Activated T-helper 2 cell treated with anti-CD3 and anti-CD28 coated beads, Interferon-gamma antibody, Interleukin-2, Interleukin-4, amounts not matched to agents 10 μg/mL and 5 μg/mL and 100 μg/mL, durations not matched to agents 14 hours and 24 hours and 36 hours (primary cell): ENCODE measurements around the gene ARHGEF39. TPM values are rescaled to one million over a fixed set of nuclear protein-coding genes. Genes with fewer than 3 reads are reported as not detected.

Experiments
- DNase-seq: peaks from one replicate; pipeline ENCODE4 v3.0.0; 2021; ENCODE audit warnings: low spot score
- H3K27ac Mint-ChIP-seq: one replicate; pipeline ENCODE4 v1.8.0; 2021; ENCODE audit warnings: mixed read lengths
- H3K27me3 Mint-ChIP-seq: one replicate; pipeline ENCODE4 v1.8.0; 2021; ENCODE audit warnings: low read depth, mixed read lengths
- H3K36me3 Mint-ChIP-seq: one replicate; pipeline ENCODE4 v1.8.0; 2021; ENCODE audit warnings: low read depth, mixed read lengths
- H3K4me1 Mint-ChIP-seq: one replicate; pipeline ENCODE4 v1.8.0; 2021; ENCODE audit warnings: low read depth, mixed read lengths
- H3K4me3 Mint-ChIP-seq: one replicate; pipeline ENCODE4 v1.8.0; 2021; ENCODE audit warnings: low read depth, mild to moderate bottlenecking, moderate library complexity, mixed read lengths
- H3K9me3 Mint-ChIP-seq: one replicate; pipeline ENCODE4 v1.8.0; 2021; ENCODE audit warnings: mixed read lengths
- intact Hi-C: fragments of 100-400 bp; cut with micrococcal nuclease; formaldehyde crosslinking; loops from one replicate; pipeline ENCODE4 v1.15.1; 2023
- total RNA-seq: library from RNA; stranded (reverse); gene quantifications from 2 replicates; pipeline ENCODE4 v1.2.3, GENCODE V29; 2022

Gene ARHGEF39
- total RNA-seq, 1 donor from 2014 or later: 12.3 TPM

DNA sequence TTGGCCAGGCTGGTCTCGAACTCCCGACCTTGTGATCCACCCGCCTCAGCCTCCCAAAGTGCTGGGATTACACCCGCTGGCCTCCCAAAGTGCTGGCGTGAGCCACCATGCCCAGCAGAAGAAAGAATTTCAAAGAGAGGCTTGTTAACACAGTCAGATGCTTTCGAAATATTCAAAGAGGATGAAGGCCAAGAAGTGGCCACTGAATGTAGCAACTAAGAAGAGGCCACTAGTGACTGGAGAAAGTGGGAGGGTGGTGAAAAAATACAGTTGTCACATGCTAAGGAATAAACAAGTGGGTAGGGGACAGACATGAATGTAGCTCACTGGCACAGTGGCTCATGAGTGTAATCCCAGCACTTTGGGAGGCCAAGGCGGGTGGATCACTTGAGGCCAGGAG lies 37.7 kb upstream of the ARHGEF39 start:
- DNase-seq: no peak
- H3K27me3 Mint-ChIP-seq: no peaks in the 10 kb centered on the region
- no peak overlapping the region for H3K4me3 Mint-ChIP-seq
- intact Hi-C loops: no loop called here
- H3K9me3 Mint-ChIP-seq: no peaks in the 10 kb centered on the region
- H3K4me1 Mint-ChIP-seq: no peaks in the 10 kb centered on the region
- no peak overlapping the region for H3K27ac Mint-ChIP-seq
- peaks cover 53% of the 10 kb centered on the region for H3K36me3 Mint-ChIP-seq

DNA sequence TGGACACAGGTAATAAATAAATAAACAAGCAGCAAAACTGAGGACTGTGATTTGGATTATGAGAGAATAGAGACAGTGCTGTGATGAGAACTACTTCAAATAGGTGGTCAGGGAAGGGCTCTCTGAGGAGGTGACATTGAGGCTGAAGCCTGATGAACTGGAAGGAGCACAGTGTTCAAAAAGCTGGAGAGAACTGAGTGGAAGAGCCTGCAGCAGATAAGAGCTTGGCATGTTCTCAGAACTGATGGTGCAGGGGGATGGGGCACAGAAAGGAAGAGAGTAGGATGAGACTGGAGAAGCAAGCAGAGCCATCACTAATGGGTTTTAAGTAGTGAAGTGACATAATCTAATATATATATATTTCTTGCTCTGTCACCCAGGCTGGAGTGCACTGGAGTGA lies 35.9 kb upstream of the ARHGEF39 start:
- no peaks in the 10 kb centered on the region for H3K27me3 Mint-ChIP-seq
- no peak for DNase-seq
- peaks cover 51% of the 10 kb centered on the region for H3K36me3 Mint-ChIP-seq
- H3K9me3 Mint-ChIP-seq: no peaks in the 10 kb centered on the region
- intact Hi-C loops: no loop called here
- peaks cover 2% of the 10 kb centered on the region for H3K4me1 Mint-ChIP-seq
- H3K4me3 Mint-ChIP-seq: no peak overlapping the region
- H3K27ac Mint-ChIP-seq: no peak overlapping the region

DNA sequence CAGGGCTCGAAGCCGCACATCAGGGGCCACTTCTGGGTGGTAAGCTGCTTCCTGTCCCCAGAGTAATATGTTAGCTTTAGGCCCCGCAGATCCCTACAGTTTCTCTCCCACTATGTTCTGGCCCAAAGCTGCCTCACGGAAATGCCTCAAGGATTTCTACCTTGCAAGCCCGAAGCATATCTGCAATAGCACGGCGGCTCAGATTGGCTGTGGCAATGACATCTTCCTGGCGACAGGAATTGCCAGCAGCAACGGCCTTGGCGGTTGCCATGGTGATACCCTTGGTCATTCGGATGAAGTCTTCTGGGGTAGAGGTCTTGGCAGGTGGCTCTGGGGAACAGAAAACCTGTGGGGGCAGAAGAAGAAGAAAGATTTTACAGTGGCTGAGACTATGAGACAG lies 35.0 kb upstream of the ARHGEF39 start:
- Mint-ChIP-seq H3K27ac (no peak overlapping the region), H3K36me3 (peaks cover 47% of the 10 kb centered on the region), H3K4me1 (peaks cover 2% of the 10 kb centered on the region), H3K27me3 (no peaks in the 10 kb centered on the region), H3K9me3 (no peaks in the 10 kb centered on the region), H3K4me3 (no peak overlapping the region)
- intact Hi-C loops: no loop called here
- no peak for DNase-seq

DNA sequence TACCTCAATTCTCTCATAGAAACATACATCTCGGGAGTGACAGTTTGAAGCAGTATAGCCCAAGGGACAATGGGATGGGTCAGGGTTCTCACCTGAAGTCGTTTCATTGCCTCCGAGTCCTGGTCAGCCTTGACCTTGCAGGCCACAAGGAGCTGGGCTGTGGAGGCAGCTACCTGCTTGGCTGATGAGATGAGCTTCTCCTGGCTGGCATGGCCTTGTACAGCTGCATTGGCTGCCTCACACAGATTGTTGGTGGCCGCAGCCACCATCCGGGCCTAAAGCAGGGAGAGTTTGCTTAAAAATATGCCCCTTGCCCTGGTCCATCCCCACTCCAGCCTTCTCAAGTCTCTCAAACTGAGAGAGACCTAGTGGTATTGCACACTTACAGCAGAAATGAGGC lies 33.2 kb upstream of the ARHGEF39 start:
- peaks cover 2% of the 10 kb centered on the region for H3K4me1 Mint-ChIP-seq
- peaks cover 30% of the 10 kb centered on the region for H3K36me3 Mint-ChIP-seq
- H3K27me3 Mint-ChIP-seq: no peaks in the 10 kb centered on the region
- DNase-seq: no peak
- intact Hi-C loops: no loop called here
- H3K27ac Mint-ChIP-seq: no peak overlapping the region
- no peaks in the 10 kb centered on the region for H3K9me3 Mint-ChIP-seq
- H3K4me3 Mint-ChIP-seq: no peak overlapping the region

DNA sequence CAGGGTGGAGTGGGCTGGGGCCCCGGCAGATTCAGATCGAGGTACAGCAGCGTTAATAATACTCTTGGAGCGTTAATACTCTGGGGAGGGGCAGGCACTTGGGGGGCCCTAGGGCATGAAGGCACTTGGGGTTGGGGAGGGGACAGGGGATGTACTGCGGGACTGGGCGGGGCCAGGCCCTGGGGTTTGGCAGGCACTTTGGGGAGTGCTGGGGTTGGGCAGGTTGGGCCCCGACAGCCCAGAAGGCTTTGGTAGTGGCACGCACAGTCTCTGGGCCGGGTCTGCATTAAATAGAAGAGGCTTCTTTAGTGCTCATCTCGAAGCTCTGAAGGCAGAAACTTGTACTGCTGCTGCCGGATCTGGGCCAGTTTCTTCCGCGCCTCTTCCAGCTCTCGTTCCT lies 32.5 kb upstream of the ARHGEF39 start:
- no peaks in the 10 kb centered on the region for H3K27me3 Mint-ChIP-seq
- peaks cover 23% of the 10 kb centered on the region for H3K36me3 Mint-ChIP-seq
- intact Hi-C loops: loop anchor here (2.0 kb wide), 1 partner anchor 51 kb away; no protein-coding TSS in a partner anchor
- peaks cover 2% of the 10 kb centered on the region for H3K4me1 Mint-ChIP-seq
- DNase-seq: no peak
- H3K4me3 Mint-ChIP-seq: no peak overlapping the region
- no peaks in the 10 kb centered on the region for H3K9me3 Mint-ChIP-seq
- H3K27ac Mint-ChIP-seq: no peak overlapping the region

DNA sequence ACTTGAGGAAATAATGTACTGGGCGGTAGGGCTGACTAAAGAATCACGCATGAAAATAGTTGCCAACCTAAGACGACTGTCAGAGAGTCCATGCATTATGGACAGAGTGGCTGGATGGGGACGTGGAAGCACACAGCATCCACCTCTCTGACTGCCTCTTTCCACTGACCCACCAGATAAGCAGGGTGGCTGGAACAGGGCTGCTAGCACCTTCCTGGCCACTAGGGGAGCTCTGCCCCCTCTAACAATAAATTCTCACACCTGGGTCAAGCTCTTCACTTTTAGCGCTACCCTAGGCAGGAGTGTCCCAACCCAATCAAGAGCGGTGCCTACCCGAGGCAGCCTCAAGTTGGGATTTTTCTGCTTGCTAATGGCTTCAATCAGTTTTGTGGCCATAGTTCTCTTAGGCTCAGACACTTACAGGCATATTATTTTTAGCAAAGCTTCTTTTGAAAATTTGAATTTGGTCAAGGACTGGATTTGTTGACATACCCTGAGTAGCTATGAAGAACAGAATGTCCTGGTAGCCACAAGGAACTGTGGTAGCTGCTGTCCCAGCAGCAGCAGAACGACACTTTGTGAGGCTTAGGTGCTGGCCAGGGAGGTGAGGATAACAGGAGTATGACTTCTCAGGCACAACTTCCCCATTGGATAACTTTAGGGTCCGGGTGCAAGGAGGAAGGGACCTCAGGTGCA lies 31.7 kb upstream of the ARHGEF39 start:
- DNase-seq: peak; percentile 40
- Mint-ChIP-seq H3K4me1 (peaks cover 2% of the 10 kb centered on the region), H3K27me3 (no peaks in the 10 kb centered on the region), H3K4me3 (no peak overlapping the region), H3K27ac (no peak overlapping the region), H3K9me3 (no peaks in the 10 kb centered on the region), H3K36me3 (peaks cover 22% of the 10 kb centered on the region)
- intact Hi-C loops: loop anchor here (2.0 kb wide), 1 partner anchor 50 kb away; no protein-coding TSS in a partner anchor

DNA sequence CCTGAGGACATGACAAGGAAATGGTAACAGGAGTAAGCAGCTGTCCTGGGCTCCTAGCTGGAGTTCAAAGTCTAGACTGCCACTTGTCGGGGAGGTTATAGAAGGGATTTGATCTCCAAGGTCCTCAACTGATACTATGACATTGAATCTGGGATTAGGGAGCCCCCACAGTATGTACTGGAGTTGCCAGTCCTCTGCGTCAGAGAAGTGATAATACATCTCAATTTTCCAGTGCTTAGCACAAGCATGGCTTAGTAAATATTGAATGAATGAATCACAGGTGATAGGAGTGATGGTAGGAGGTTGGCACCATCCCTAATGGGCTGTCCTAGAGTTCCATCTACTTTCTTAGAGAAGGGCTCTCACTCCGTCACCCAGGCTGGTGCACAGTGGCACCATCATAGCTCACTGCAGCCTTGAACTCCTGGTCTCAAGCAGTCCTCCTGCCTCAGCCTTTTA lies 31.0 kb upstream of the ARHGEF39 start:
- Mint-ChIP-seq H3K9me3 (no peaks in the 10 kb centered on the region), H3K36me3 (peaks cover 22% of the 10 kb centered on the region), H3K4me3 (no peak overlapping the region), H3K4me1 (peaks cover 2% of the 10 kb centered on the region), H3K27me3 (no peaks in the 10 kb centered on the region), H3K27ac (no peak overlapping the region)
- intact Hi-C loops: loop anchor here (2.0 kb wide), 1 partner anchor 49 kb away; no protein-coding TSS in a partner anchor
- no peak for DNase-seq

DNA sequence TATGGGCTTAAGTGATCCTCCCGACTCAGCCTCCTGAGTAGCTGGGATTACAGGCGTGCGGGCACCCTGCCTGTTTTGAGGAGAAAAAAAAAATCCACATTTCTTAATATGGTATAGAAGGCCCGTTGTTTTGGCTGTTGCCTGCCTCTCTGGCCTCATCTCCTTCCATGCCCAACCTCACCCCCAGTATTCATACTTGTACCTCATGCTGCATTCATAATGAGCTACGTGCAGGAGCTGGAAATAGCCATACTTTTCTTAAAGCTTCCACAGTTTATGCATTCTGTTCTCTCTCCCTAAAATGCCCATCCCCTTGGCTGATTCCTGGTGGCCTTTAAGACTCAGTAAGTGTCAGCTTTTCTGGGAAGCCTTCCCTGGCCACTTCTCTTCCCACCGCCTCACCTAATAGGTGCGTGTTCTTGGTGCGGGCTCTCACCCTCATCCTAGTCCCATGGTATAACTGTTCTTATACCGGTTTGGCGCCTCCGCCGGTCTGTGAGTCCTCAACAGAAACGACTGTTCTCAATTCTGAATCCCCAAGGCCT lies 26.8 kb upstream of the ARHGEF39 start:
- H3K27ac Mint-ChIP-seq: peak overlapping the region; percentile 3
- peaks cover 10% of the 10 kb centered on the region for H3K36me3 Mint-ChIP-seq
- intact Hi-C loops: loop anchor here (2.0 kb wide), 1 partner anchor 87 kb away; the partner anchor contains the start of gene TESK1

DNA sequence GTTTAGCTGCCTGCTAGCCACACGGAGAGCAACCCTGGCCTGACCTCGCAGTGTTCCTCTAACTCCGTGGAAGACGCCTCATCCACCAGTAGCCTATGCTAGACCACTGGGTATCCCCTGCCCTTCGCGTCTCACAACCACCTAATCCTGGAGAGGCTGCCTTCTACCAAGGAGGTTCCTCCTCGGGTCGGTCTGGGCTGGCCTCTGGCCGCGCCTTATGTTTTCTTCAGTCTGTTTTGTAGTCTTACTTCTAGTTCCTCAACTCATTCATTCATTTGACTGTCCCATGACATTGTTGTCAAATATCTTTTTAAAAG lies 26.3 kb upstream of the ARHGEF39 start:
- no peak for DNase-seq
- intact Hi-C loops: loop anchor here (2.0 kb wide), 1 partner anchor 86 kb away; the partner anchor contains the start of gene TESK1
- H3K27ac Mint-ChIP-seq: peak overlapping the region; percentile 28
- H3K4me1 Mint-ChIP-seq: peaks cover 12% of the 10 kb centered on the region
- H3K36me3 Mint-ChIP-seq: peaks cover 4% of the 10 kb centered on the region
- peak overlapping the region; percentile 79 for H3K4me3 Mint-ChIP-seq
- no peaks in the 10 kb centered on the region for H3K9me3 Mint-ChIP-seq
- H3K27me3 Mint-ChIP-seq: no peaks in the 10 kb centered on the region

More for the DNA sequence above, 26.8 kb upstream of the ARHGEF39 start:
- Mint-ChIP-seq H3K4me1 (peaks cover 12% of the 10 kb centered on the region), H3K4me3 (peak overlapping the region; percentile 79), H3K27me3 (no peaks in the 10 kb centered on the region), H3K9me3 (no peaks in the 10 kb centered on the region)
- no peak for DNase-seq

DNA sequence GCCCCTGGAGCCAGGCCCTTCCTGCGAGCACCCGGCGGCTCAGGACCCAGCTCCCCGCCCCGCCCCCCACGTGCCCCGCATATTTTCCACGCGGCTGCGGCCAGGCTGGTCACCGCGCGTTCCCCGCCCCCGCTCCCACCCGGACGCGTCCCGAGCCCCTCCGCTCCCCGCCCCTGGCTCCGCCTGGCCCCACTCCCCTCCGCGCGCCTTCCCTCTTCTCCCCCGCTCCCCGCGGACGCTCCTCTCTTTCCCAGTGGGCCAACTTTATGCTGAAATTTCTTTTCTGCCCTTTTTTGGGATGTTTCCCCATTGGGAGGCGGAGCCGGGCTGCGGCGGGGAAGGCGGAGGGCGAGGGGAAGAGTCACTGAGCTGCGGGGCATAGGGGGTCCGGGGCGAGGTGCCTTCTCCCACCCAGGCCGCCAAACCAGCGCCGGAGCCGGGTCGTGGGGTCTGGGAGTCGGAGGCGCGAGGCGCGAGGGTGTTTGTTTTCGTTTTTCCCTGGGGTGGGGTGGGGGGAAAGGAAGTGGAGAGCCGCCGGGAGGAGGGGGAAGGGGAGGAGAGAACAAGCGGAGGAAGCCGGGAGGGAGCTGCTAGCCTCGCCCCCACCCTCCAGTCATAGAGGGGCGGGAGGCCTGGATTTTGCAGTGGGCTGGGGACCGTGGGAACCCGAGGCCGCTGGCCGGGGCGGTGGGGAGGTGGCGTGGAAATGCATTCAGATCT lies 25.8 kb upstream of the ARHGEF39 start:
- no peaks in the 10 kb centered on the region for H3K27me3 Mint-ChIP-seq
- peak overlapping the region; percentile 79 for H3K4me3 Mint-ChIP-seq
- intact Hi-C loops: loop anchor here (2.0 kb wide), 1 partner anchor 86 kb away; the partner anchor contains the start of gene TESK1
- peak overlapping the region; percentile 58 for H3K27ac Mint-ChIP-seq
- peaks cover 12% of the 10 kb centered on the region for H3K4me1 Mint-ChIP-seq
- no peaks in the 10 kb centered on the region for H3K9me3 Mint-ChIP-seq
- H3K36me3 Mint-ChIP-seq: peaks cover under 1% of the 10 kb centered on the region
- DNase-seq: no peak

DNA sequence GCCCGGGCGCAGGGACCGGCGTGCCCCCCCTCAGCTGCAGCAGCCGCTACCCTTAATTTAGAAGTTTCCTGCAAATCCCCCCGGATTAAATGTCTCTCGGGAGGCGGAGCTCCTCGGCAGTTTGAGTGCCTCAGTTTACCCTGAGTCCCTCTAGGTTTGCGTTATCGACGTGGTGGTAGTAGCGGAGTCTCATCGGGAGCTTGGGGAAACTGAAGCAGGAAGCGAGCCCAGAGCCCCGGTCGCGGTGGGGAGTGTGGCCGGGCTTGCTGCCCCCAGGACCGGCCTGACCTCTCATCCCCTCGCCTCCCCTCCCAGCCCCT lies 25.3 kb upstream of the ARHGEF39 start:
- no peaks in the 10 kb centered on the region for H3K9me3 Mint-ChIP-seq
- H3K36me3 Mint-ChIP-seq: no peaks in the 10 kb centered on the region
- peak overlapping the region; percentile 67 for H3K4me3 Mint-ChIP-seq
- DNase-seq: no peak
- intact Hi-C loops: loop anchor here (2.0 kb wide), 1 partner anchor 85 kb away; the partner anchor contains the start of gene TESK1
- H3K27ac Mint-ChIP-seq: peak overlapping the region; percentile 28
- H3K4me1 Mint-ChIP-seq: peaks cover 12% of the 10 kb centered on the region
- H3K27me3 Mint-ChIP-seq: no peaks in the 10 kb centered on the region

DNA sequence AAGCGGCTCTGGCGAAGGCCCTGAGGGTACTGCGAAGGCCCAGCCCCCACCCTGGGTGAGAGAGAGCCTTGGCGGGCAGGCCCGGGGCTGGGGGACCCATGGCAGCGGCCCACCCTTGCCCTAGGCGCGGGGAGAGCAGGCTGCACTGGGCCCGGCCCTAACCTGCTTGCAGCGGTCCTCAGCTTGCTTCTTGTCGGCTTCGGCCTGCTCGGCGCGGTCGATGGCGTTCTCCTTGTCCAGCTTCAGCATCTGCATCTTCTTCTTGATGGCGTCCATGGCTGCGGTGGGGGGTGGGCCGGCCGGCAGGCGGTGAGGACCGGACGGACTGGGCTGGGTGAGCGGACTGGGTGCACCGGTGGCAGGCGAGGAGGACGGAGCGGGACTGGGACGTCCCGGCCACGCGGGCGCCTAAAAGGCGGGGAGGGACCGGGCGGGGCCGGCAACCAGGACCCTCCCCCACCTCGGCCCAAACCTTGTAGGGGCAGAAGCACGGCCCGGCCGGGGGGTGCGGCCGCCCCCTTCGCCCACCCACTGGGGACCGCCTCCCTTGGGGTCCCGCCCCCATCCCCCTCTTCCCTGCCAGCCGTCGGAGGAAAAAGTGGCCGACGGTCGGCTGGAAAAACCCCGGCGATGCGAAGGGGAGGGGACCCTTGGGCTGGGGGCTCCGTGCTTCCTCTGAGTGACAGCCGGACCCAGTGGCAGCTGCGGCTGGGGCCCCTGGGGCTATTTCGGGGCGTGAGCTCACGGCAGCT lies 24.7 kb upstream of the ARHGEF39 start, which contains the start of gene TPM2:
Gene TPM2 (minus strand): TSS at position 384 of the 752 bp plus-strand sequence. CDS start 108 bp downstream, at position 276.
- H3K9me3 Mint-ChIP-seq: no peaks in the 10 kb centered on the region
- no peaks in the 10 kb centered on the region for H3K36me3 Mint-ChIP-seq
- peak within 1 kb of the TSS; percentile 79 for H3K4me3 Mint-ChIP-seq
- no peaks in the 10 kb centered on the region for H3K27me3 Mint-ChIP-seq
- H3K27ac Mint-ChIP-seq: peak within 1 kb of the TSS; percentile 58
- no peak for DNase-seq
- intact Hi-C loops: loop anchor here (2.0 kb wide), 2 partner anchors 39 to 85 kb away; partner anchors contain the start of gene TESK1
- peaks cover 12% of the 10 kb centered on the region for H3K4me1 Mint-ChIP-seq
